Endothelial cell (in vitro differentiated cells): ENCODE data around the gene USP40. TPM values are rescaled to one million over a fixed set of nuclear protein-coding genes. Genes with fewer than 3 reads are reported as not detected.

Source experiments
- DNase-seq: peaks from one replicate; pipeline ENCODE4 v3.0.0; 2021; ENCODE audit warnings: low spot score
- H3K27ac Mint-ChIP-seq: one replicate; pipeline ENCODE4 v1.8.0; 2021; ENCODE audit warnings: mixed read lengths, inconsistent platforms; ENCODE audit not compliant: unreplicated experiment
- H3K27me3 Mint-ChIP-seq: one replicate; pipeline ENCODE4 v1.8.0; 2021; ENCODE audit warnings: mild to moderate bottlenecking, moderate library complexity, mixed read lengths, inconsistent platforms; ENCODE audit not compliant: unreplicated experiment
- H3K36me3 Mint-ChIP-seq: one replicate; pipeline ENCODE4 v1.8.0; 2021; ENCODE audit warnings: mild to moderate bottlenecking, low read depth, mixed read lengths, inconsistent platforms; ENCODE audit not compliant: unreplicated experiment
- H3K4me1 Mint-ChIP-seq: one replicate; pipeline ENCODE4 v1.8.0; 2021; ENCODE audit warnings: mild to moderate bottlenecking, mixed read lengths, inconsistent platforms; ENCODE audit not compliant: unreplicated experiment
- H3K4me3 Mint-ChIP-seq: one replicate; pipeline ENCODE4 v1.8.0; 2021; ENCODE audit warnings: mild to moderate bottlenecking, mixed read lengths, inconsistent platforms; ENCODE audit not compliant: unreplicated experiment
- H3K9me3 Mint-ChIP-seq: one replicate; pipeline ENCODE4 v1.8.0; 2021; ENCODE audit warnings: mixed read lengths, inconsistent platforms; ENCODE audit not compliant: unreplicated experiment
- CTCF ChIP-seq: fragments of 200-600 bp; sonication (generic); IDR thresholded peaks from one replicate; pipeline ENCODE4 v1.5.0; 2021; ENCODE audit warnings: antibody characterized with exemption; ENCODE audit not compliant: unreplicated experiment
- total RNA-seq: library from RNA; stranded (reverse); fragmentation: NEBNext Ultra II Directional; extraction: Animal tissue kit (Norgen Biotek cat#: 25700); gene quantifications from one replicate; pipeline ENCODE4 v1.2.1, GENCODE V29; 2021; ENCODE audit not compliant: unreplicated experiment

Gene USP40
- total RNA-seq, 1 donor from 2014 or later, result 23.6 TPM

- H3K4me3 Mint-ChIP-seq, result no peak overlapping the region
- no peak for TF ChIP-seq CTCF
- no peak overlapping the region for H3K27ac Mint-ChIP-seq
These were observed 118.9 kb downstream of the USP40 start for GRCh38 chr2:233447506-233448219.

DNA sequence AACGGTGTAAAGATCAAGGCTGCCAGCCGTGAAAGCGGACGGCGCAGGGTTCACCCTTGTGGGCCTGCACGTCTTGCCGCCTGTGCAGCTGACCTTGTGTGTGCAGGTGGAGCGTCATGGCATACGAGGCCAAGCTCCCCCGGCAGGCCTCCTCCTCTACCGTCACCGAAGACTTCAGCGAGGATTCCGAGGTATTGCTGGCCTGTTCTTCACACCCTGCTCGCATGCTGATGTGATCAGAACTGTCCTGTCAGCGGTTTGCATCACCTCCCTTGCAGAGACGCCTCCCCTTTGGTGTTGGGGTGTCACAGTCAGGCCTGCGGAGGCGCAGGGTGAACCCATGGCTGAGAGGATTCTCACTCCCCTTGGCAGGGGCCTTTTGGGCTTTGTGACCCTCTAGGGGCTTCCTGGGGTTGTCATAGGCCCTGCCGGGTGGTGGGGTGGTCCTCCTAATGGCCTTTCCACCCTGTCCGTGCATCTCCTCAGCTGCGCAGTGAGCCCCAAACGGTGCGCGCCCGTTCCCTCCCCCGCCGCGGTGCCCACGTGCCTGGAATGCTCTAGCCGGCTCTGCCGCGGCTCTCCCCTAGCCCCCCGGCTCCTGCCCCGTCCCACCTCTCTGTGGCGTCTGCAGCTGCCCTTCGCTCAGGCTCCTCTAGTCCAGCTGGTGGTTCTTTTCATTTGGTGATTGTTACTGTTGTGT is 119.8 kb downstream of the USP40 start:
- TF ChIP-seq CTCF, result no peak
- H3K9me3 Mint-ChIP-seq, result no peaks in the 10 kb centered on the region
- H3K27me3 Mint-ChIP-seq, result peaks cover 9% of the 10 kb centered on the region
- H3K4me3 Mint-ChIP-seq, result peak overlapping the region; percentile 22
- peaks cover 14% of the 10 kb centered on the region for H3K36me3 Mint-ChIP-seq
- no peak overlapping the region for H3K27ac Mint-ChIP-seq
- no peak for DNase-seq
- no peaks in the 10 kb centered on the region for H3K4me1 Mint-ChIP-seq

More at GRCh38 chr2:233447506-233448219, 118.9 kb downstream of the USP40 start:
- no peak for DNase-seq
- no peaks in the 10 kb centered on the region for H3K4me1 Mint-ChIP-seq
- H3K9me3 Mint-ChIP-seq, result no peaks in the 10 kb centered on the region
- peaks cover 17% of the 10 kb centered on the region for H3K36me3 Mint-ChIP-seq
- peaks cover 9% of the 10 kb centered on the region for H3K27me3 Mint-ChIP-seq

DNA sequence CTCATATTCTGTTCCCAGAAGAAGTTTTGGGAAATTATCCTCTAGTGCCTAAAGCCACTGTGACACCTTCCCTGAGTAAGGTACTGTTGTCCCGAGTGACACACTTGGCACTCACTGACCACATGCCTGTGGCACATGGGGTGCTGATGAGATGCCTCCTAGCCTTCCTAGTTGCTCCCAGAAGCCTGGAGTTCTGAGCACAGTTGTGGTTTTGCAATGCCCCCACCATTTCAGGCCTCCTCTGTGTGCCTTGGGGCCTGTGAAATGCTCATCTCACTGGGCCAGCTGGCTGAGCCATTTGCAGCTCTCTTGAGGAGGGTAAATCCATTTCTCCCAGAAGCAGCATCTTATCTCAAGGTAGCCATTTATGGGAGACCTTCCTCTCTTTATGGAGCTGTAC is 120.5 kb downstream of the USP40 start:
- no peak overlapping the region for H3K27ac Mint-ChIP-seq
- no peak overlapping the region for H3K4me3 Mint-ChIP-seq
- H3K27me3 Mint-ChIP-seq, result peaks cover 9% of the 10 kb centered on the region
- TF ChIP-seq CTCF, result no peak
- peaks cover 14% of the 10 kb centered on the region for H3K36me3 Mint-ChIP-seq
- no peaks in the 10 kb centered on the region for H3K9me3 Mint-ChIP-seq
- no peaks in the 10 kb centered on the region for H3K4me1 Mint-ChIP-seq
- DNase-seq, result no peak

DNA sequence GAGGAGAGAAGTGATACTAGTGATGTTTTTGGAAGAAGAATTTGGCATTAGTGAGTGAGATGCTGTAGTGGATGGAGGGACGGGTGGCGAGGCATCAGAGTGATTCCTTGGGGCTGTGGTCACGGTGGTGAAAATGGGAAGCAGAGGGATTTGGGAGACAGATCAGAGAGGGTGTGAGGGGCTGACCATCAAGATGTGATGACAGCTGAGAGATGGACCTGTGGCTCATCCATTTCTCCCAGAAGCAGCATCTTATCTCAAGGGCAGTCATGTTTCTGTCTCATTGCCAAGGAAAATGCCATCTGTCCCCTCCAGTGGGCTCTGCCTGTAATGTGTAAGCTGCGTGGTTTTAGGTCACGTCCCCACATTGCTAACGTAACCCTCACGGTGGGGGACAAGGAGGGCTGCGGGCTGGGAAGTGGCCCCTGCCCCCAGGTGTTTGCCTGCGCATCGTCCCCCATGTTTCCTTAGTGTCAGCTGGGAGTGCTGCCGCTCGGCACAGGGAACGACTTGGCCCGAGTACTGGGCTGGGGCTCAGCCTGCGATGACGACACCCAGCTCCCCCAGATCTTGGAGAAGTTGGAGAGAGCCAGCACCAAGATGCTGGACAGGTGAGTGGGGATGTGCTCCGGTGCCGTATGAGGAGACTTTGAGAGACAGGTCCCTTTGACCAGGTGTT is 121.3 kb downstream of the USP40 start:
- peak overlapping the region; percentile 57 for H3K4me3 Mint-ChIP-seq
- no peaks in the 10 kb centered on the region for H3K9me3 Mint-ChIP-seq
- DNase-seq, result no peak
- H3K36me3 Mint-ChIP-seq, result peaks cover 14% of the 10 kb centered on the region
- no peak for TF ChIP-seq CTCF
- peaks cover 9% of the 10 kb centered on the region for H3K27me3 Mint-ChIP-seq
- H3K27ac Mint-ChIP-seq, result no peak overlapping the region
- no peaks in the 10 kb centered on the region for H3K4me1 Mint-ChIP-seq
